Astrocyte of the cerebellum (primary cell): Measurements from ENCODE around the gene CHRNA4.

Experiments
- DNase-seq: peaks from one replicate; pipeline ENCODE4 v3.0.0-alpha.2; 2011; ENCODE audit warnings: low read depth
- H3K4me3 ChIP-seq: 2 replicates; pipeline ENCODE4 v1.5.1; 2011; ENCODE audit warnings: mild to moderate bottlenecking, low read depth, low read length, moderate library complexity
- in situ Hi-C: cut with HindIII; loops from 2 replicates; pipeline ENCODE4 v1.10.0; 2017; ENCODE audit warnings: low sequenced_read_pairs
- TF ChIP-seq, protein P1 (sequence below): IDR thresholded peaks from 2 replicates; pipeline ENCODE4 v1.5.1; 2012; ENCODE audit warnings: low read length, low read depth, moderate library complexity, mild to moderate bottlenecking; ENCODE audit errors: missing control alignments

Gene CHRNA4

DNA sequence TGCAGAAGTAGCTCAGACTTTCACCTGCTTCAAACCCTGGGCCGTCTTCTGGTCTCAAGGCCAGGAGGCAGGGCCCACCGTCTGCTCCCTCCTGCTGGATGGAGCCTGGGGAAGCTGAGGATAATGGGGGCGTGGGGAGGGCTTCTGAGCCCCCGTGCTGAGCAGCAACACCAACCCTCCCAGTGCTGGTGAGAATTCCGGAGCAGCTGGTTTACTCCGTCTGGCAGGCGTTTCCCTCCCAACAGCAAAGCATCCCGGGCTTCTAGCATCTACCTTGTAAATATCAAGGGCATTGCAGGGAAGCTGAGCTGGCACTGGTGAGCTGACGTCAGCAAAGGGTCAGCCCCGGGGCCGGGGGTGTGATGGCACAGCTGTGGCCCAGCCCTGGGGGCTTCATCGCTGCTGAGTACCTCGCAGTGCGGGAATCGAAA lies 16.8 kb upstream of the CHRNA4 start:
- no peak for DNase-seq
- in situ Hi-C loops = no loop called here
- no peak overlapping the region for H3K4me3 ChIP-seq
- TF ChIP-seq, protein P1, sequence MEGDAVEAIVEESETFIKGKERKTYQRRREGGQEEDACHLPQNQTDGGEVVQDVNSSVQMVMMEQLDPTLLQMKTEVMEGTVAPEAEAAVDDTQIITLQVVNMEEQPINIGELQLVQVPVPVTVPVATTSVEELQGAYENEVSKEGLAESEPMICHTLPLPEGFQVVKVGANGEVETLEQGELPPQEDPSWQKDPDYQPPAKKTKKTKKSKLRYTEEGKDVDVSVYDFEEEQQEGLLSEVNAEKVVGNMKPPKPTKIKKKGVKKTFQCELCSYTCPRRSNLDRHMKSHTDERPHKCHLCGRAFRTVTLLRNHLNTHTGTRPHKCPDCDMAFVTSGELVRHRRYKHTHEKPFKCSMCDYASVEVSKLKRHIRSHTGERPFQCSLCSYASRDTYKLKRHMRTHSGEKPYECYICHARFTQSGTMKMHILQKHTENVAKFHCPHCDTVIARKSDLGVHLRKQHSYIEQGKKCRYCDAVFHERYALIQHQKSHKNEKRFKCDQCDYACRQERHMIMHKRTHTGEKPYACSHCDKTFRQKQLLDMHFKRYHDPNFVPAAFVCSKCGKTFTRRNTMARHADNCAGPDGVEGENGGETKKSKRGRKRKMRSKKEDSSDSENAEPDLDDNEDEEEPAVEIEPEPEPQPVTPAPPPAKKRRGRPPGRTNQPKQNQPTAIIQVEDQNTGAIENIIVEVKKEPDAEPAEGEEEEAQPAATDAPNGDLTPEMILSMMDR = no peak

DNA sequence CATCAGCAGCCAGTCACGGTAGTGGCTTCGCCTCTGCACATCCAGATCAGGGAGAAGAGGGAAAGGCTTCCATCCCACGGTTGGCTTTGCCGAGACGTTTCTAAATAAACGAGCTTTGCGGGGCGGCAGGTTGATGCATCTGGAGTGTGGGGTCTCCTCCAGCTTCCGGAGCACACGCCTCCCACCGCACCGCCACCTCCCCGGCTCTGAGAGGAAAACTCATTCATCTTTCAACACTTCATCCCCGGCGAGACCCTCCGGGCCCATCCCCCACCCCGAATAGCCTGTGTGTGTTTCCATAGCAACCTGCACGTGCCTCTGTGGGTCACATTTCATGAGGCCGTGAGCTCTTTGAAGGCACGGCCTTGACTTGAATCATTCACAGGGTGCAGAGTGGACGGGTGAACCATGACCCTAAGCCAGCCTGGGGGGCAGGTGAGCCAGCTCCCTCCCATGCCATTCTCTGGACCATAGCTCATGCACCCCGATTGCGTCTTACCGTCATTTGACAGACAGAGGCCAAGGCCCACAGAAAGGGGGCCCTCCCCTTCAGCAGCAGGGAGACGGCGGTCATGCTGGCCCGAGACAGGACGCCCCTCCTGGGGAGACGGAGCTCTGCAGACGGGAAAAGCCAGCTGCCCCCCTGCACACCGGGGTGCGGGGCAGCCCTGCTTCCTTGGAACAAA lies 16.2 kb upstream of the CHRNA4 start:
- DNase-seq = no peak
- no peak overlapping the region for H3K4me3 ChIP-seq
- TF ChIP-seq, protein P1 = no peak
- in situ Hi-C loops = no loop called here

DNA sequence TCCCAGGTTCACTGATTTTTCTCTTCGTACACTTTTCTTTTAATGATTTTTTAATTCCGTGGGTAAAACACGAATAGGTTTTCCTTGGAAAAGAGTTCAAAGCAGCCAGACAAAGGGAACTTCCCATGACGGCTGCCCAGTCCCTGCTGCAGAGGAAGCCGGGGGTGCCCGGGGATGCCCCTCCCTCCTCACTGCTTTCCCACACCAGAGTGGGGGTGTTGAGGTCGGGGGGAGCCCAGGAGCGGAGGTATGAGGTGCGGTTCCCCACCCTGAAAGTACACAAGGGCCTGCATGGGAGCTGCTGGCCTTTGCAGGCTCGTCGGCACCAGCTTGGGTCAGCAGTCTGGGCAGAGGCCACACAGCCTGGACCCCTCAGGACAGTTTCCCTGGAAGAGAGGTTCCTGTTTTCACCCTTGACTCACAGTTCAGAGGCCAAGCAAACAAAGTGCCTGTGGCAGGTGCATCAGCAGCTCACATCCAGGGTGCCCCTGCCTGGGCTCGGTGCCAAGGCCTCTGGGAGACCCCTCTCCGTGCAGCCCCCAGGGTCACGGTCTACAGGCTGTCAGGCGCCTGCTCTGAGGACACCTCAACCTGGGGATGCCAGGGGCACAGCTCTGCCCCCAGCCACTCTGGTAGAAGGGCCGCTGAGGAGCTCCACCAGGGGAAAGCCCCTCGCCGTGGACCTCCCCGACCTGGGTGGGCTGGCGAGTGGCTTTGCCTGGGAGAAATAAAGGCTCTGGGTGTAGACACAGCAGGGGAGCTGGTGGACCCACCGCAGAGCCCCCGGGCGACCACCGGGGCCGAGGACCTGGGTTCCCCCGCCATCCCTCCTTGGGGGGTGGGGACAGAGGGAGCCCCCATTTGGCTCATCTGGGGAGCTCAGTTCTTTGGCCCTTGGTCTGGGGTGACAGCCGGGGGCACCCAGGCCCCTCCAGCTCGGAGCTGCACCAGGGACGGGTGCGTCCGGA lies 15.4 kb upstream of the CHRNA4 start:
- TF ChIP-seq, protein P1 = no peak
- DNase-seq = no peak
- in situ Hi-C loops = no loop called here
- no peak overlapping the region for H3K4me3 ChIP-seq

DNA sequence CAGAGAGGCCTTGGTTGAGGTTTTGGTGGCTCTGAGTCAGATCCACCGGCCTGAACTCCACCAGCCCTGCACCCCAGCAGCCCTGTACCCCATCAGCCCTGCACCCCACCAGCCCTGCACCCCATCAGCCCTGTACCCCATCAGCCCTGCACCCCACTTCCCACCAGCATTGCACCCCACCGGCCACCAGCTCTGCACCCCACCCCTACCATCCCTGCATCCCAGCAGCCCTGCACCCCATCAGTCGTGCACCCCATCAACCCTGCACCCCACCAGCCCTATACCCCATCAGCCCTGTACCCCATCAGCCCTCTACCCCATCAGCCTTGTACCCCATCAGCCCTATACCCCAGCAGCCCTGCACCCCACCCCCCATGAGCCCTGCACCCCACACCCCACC lies 14.3 kb upstream of the CHRNA4 start:
- DNase-seq = no peak
- no peak overlapping the region for H3K4me3 ChIP-seq
- in situ Hi-C loops = no loop called here
- TF ChIP-seq, protein P1 = no peak

DNA sequence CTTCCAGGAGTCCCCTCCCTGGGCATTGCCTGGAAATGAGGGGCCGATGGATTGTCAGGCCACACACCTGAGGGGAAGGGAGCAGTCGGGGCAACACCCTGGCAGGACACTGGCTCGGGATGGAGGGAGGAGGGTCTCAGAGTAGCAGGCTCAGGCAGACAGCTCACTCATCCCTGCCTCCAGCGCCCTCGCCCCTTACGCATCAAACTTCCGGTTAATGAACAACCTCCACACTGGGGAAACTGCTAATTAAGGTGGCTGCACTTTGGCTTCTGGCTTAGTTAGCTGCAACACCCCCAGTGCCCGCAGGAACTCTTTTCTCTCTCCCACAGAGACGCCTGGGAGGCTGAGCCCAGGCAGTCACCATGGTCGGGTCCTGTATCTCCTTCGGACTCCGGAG lies 13.4 kb upstream of the CHRNA4 start:
- TF ChIP-seq, protein P1 = no peak
- DNase-seq = no peak
- H3K4me3 ChIP-seq = no peak overlapping the region
- in situ Hi-C loops = no loop called here

DNA sequence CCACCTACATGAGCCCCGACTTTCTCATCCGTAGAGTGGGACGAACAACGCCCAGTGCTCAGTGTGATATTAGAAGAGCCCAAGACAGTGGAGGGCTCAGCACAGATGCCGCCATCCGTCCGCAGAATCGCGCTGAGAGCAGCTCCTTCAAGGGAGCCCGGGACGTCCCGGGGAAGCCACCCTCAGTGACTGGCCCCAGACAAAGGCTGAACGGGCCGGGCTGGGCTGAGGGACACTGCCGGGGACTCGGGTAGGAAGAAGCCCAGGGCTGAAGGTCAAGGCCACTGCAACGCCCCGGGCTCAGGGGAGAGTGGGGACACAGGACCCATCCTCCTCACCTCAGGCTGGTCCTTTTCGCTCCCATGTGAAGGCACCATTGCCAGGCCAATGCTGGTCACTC lies 12.8 kb upstream of the CHRNA4 start:
- DNase-seq = no peak
- in situ Hi-C loops = no loop called here
- H3K4me3 ChIP-seq = no peak overlapping the region
- TF ChIP-seq, protein P1 = no peak
